ENCODE measurements around the gene CNTNAP2.
A peak's percentile ranks its signal among the peaks of the same experiment; 100 is the strongest.

The CNTNAP2 gene

GRCh38 chr7:148084138-148084537, 1967.5 kb downstream of the CNTNAP2 start:
- H3K4me3 ChIP-seq (ENCODE audit: low read depth, low read length) = no peak overlapping the region
- peak; percentile 4 for DNase-seq (ENCODE audit: low read depth)

DNA sequence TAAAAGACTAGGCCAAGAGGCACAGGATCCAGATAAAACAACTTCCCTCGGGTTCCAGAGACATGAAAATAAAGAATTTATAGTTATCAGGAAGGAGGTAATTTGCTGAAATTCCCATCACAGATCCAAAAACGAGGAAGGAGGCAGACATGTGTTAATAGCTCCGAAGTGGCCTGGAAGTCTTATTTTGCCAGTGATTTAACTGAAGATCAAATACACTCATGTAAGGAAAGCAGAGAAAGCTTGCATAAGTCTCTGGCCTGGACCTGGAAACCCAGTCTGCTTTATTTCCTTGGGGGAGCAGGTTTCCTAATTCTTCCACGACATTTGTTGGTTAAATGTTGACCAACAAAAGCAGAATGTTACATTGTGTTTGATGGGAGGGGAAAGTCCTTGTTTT, 1975.3 kb downstream of the CNTNAP2 start:
- no peak overlapping the region for H3K4me3 ChIP-seq (ENCODE audit: low read depth, low read length)
- no peak for DNase-seq (ENCODE audit: low read depth)

- DNase-seq (ENCODE audit: low read depth) = no peak
- H3K4me3 ChIP-seq (ENCODE audit: low read depth, low read length) = no peak overlapping the region
These were observed 1977.0 kb downstream of the CNTNAP2 start for GRCh38 chr7:148093375-148094166.

DNA sequence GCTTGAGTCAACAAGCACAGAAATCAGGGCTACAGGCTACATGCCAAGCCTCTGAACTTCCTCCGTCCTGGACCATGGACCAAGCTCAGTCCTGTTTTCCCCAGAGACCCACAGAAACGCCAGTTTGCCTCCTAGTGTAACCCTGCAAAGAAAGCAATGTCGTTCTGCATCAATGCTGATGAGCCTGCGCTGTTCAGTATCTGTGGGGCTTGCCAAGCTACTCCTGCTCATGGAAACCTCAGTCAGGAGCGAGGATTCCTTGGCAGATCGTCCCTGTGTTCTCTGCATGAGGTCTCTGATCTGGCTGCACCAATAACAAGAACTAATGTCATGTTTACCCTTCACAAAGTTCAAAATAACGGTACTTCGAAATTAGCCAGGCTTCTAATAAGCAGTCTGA, 1978.5 kb downstream of the CNTNAP2 start:
- no peak overlapping the region for H3K4me3 ChIP-seq (ENCODE audit: low read depth, low read length)
- DNase-seq (ENCODE audit: low read depth) = no peak

DNA sequence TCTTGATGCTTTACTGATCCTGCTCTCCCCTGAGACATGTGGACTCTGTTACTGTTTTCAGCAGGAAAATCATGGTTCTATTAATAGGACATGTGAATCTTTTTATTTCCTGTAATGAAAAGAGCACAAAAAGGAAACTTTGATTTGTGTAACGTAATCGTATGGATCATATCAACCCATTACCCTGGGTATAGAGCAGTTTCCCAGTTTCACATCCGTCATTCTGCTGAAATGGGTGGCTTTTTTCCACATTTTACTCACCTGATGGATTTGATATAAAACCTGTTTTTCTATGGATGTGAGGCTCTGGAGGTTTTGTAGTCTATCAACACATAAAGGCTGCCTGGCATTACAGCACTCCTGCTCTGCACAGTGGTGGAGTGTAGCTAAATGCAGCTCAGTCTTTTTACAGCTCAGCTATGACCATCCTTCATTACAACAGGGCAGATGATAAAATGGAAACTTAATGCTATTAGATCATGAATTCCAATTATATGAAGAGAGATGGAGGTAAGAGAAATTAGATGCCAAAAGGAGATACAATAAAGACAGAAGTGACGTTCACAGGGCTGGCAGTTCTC, 1987.6 kb downstream of the CNTNAP2 start:
- H3K4me3 ChIP-seq (ENCODE audit: low read depth, low read length) = no peak overlapping the region
- no peak for DNase-seq (ENCODE audit: low read depth)

GRCh38 chr7:148104924-148105323, 1988.3 kb downstream of the CNTNAP2 start:
- DNase-seq (ENCODE audit: low read depth) = no peak
- no peak overlapping the region for H3K4me3 ChIP-seq (ENCODE audit: low read depth, low read length)

- H3K4me3 ChIP-seq (ENCODE audit: low read depth, low read length) = no peak overlapping the region
- no peak for DNase-seq (ENCODE audit: low read depth)
These were observed 1989.3 kb downstream of the CNTNAP2 start for GRCh38 chr7:148105853-148106252.

DNA sequence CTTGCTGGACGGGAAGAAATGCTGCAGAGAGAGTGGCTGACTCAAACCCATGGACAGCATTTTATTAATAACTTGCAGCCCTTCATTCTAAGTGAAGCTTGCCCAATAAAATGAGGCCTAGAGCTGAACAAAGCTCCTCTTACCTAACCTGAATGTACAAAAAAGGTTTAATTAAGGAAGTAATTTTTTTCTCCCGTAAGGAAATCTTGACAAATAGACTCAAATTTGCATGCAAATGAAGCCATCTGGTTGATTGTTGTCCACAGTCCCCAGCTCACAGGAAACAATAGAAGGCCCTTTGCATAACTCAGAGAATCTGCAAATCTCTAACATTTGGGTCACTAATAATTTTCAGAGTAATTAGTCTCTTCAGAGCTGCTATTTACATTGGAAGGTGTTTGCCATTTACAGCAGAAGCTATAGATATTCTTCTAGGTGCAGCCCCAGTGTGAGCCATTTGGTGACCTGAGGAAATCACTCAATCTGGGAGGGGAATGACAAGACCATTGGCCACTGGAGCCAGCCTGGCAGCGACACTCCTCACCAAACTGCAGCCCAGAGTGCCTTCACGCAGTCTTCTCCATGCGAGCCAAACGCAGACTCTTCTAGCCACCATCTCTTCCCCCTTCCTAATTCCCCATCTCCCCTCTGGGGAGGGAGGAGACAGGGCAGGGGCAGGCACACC, 1991.0 kb downstream of the CNTNAP2 start:
- no peak for DNase-seq (ENCODE audit: low read depth)

GRCh38 chr7:148108381-148108780, 1991.8 kb downstream of the CNTNAP2 start:
- no peak for DNase-seq (ENCODE audit: low read depth)
- no peak overlapping the region for H3K4me3 ChIP-seq (ENCODE audit: low read depth, low read length)

More for the DNA sequence above, 1991.0 kb downstream of the CNTNAP2 start:
- H3K4me3 ChIP-seq (ENCODE audit: low read depth, low read length) = no peak overlapping the region

- DNase-seq (ENCODE audit: low read depth) = no peak
- no peak overlapping the region for H3K4me3 ChIP-seq (ENCODE audit: low read depth, low read length)
These were observed 1993.7 kb downstream of the CNTNAP2 start for GRCh38 chr7:148110097-148110868.

DNA sequence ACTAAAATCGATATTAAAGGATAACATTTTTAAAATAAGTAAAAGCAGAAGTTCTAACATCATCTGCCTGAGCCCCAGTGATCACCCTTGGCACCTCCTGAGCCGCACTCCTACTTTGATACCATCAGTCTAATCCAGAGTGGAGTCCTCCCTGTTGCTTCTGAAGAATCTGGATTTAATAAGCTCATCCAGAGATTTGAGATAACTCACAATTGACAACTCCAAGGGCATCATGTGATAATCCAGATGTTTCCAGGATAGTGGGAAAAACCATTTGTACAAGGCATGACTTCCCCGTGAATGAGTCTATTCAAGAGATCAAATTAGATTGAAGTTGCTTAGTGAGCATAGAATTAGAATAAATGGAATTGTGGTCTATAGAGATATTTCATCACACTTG, 1998.2 kb downstream of the CNTNAP2 start:
- no peak for DNase-seq (ENCODE audit: low read depth)
- no peak overlapping the region for H3K4me3 ChIP-seq (ENCODE audit: low read depth, low read length)

DNA sequence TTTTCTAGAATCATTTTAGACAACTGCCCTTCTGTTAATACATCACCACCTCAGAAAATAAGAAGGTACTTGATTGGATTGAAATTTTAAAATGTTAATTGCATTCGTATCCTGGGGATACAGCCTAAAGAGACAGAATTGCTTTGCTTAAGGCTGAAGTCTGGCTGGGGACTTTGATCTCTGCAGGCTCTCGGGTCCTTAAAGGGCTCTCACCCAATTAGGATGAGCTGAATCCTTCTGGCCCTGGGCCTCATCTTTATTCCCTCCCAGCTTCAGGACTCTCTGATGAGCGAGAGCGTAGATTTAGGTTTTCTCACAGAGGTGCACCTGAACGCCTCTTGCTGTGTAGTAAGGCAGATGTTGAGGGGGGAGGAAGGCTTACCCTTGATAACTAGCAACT, 1998.7 kb downstream of the CNTNAP2 start:
- DNase-seq (ENCODE audit: low read depth) = no peak
- H3K4me3 ChIP-seq (ENCODE audit: low read depth, low read length) = no peak overlapping the region

GRCh38 chr7:148116195-148116594, 1999.6 kb downstream of the CNTNAP2 start:
- H3K4me3 ChIP-seq (ENCODE audit: low read depth, low read length) = no peak overlapping the region
- DNase-seq (ENCODE audit: low read depth) = no peak

- H3K4me3 ChIP-seq (ENCODE audit: low read depth, low read length) = no peak overlapping the region
These were observed 2000.3 kb downstream of the CNTNAP2 start for GRCh38 chr7:148116829-148117403.

GRCh38 chr7:148118371-148118770, 2001.8 kb downstream of the CNTNAP2 start:
- no peak for DNase-seq (ENCODE audit: low read depth)
- H3K4me3 ChIP-seq (ENCODE audit: low read depth, low read length) = no peak overlapping the region

More at GRCh38 chr7:148116829-148117403, 2000.3 kb downstream of the CNTNAP2 start:
- no peak for DNase-seq (ENCODE audit: low read depth)

DNA sequence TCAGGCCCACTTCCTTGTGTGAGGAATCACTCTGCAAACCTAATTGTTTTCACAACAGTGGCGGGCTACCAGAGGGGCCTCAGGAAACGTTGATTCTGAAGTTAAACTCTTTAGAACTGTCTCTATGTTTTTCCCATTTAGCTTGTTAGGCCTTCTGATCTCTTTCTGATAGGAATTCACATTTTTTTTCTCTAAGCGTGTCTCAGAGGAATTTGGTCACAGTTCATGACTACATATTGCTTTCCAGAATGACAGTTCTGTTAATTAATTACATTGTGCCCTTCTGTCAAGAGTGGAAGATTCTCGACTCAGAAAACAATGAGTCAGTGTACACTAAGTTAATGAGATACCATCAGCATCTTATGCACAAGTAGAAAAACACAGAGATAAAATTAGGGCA, 2004.8 kb downstream of the CNTNAP2 start:
- DNase-seq (ENCODE audit: low read depth) = no peak
- no peak overlapping the region for H3K4me3 ChIP-seq (ENCODE audit: low read depth, low read length)

DNA sequence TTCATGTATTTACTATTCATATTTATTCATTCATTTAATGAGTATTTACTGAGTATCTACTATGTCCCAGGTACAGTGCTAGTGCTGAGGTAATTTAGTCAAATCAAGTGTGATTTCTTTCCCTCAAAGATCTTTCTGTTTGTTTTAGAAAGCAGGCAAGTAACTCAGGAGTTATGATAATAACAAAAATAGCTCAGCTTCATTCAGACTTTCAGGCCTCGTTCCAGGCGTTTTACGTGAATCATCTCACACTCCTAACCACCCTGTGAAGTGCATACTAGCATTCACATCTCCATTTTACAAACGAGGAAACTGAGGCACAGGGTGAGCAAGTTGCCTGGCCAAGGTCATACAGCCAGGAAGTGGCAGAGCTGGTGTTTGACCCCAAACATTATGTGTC, 2005.2 kb downstream of the CNTNAP2 start:
- H3K4me3 ChIP-seq (ENCODE audit: low read depth, low read length) = no peak overlapping the region

GRCh38 chr7:148124477-148124876, 2007.9 kb downstream of the CNTNAP2 start:
- no peak overlapping the region for H3K4me3 ChIP-seq (ENCODE audit: low read depth, low read length)
- DNase-seq (ENCODE audit: low read depth) = no peak

More for the DNA sequence above, 2005.2 kb downstream of the CNTNAP2 start:
- DNase-seq (ENCODE audit: low read depth) = no peak

GRCh38 chr7:148127374-148127773, 2010.8 kb downstream of the CNTNAP2 start:
- no peak for DNase-seq (ENCODE audit: low read depth)

More at GRCh38 chr7:148127374-148127773, 2010.8 kb downstream of the CNTNAP2 start:
- no peak overlapping the region for H3K4me3 ChIP-seq (ENCODE audit: low read depth, low read length)

All from skeletal muscle cell (primary cell).